Hematopoietic multipotent progenitor cell treated with erythropoietin and hydrocortisone succinate and interleukin-3 and kit ligand, for 8 days (in vitro differentiated cells): ENCODE measurements around the gene FADS1.

Experiments
- DNase-seq: peaks from one replicate; pipeline ENCODE4 v3.0.0-alpha.2; 2015

FADS1 gene

GRCh38 chr11:61775106-61775505 lies 41.7 kb downstream of the FADS1 start:
- no peak for DNase-seq

GRCh38 chr11:61774411-61774810 lies 42.4 kb downstream of the FADS1 start:
- no peak for DNase-seq

- DNase-seq, result no peak
Observed at GRCh38 chr11:61773809-61774208, 43.0 kb downstream of the FADS1 start.

- DNase-seq, result no peak
Observed at GRCh38 chr11:61773356-61773755, 43.4 kb downstream of the FADS1 start.

- DNase-seq, result no peak
Observed at GRCh38 chr11:61771985-61772455, 44.8 kb downstream of the FADS1 start.

GRCh38 chr11:61771195-61771894 lies 45.5 kb downstream of the FADS1 start:
- DNase-seq, result no peak

GRCh38 chr11:61769946-61770683 lies 46.7 kb downstream of the FADS1 start:
- DNase-seq, result no peak

GRCh38 chr11:61769169-61769920 lies 47.5 kb downstream of the FADS1 start:
- DNase-seq, result no peak

- no peak for DNase-seq
Observed at GRCh38 chr11:61768376-61769076, 48.3 kb downstream of the FADS1 start.

- DNase-seq, result no peak
Observed at GRCh38 chr11:61766353-61766841, 50.4 kb downstream of the FADS1 start.

GRCh38 chr11:61765550-61766253 lies 51.1 kb downstream of the FADS1 start:
- no peak for DNase-seq

- no peak for DNase-seq
Observed at GRCh38 chr11:61764606-61765260, 52.1 kb downstream of the FADS1 start.

GRCh38 chr11:61763930-61764605 lies 52.7 kb downstream of the FADS1 start:
- no peak for DNase-seq

- no peak for DNase-seq
Observed at GRCh38 chr11:61762798-61763197, 54.0 kb downstream of the FADS1 start.

- DNase-seq, result no peak
Observed at GRCh38 chr11:61762223-61762615, 54.6 kb downstream of the FADS1 start.

- no peak for DNase-seq
Observed at GRCh38 chr11:61761440-61762222, 55.2 kb downstream of the FADS1 start.

GRCh38 chr11:61760946-61761345 lies 55.9 kb downstream of the FADS1 start:
- DNase-seq, result no peak

GRCh38 chr11:61757213-61757862 lies 59.5 kb downstream of the FADS1 start:
- DNase-seq, result no peak

GRCh38 chr11:61756452-61757212 lies 60.2 kb downstream of the FADS1 start:
- DNase-seq, result peak; percentile 63
